Natural killer cell treated with Interleukin-12 subunit alpha and Interleukin-12 subunit beta and Interleukin-15 and Interleukin-18, amount 100 ng/mL, for 72 hours (primary cell): ENCODE data around the gene TAGLN. TPM values are rescaled to one million over a fixed set of nuclear protein-coding genes. Genes with fewer than 3 reads are reported as not detected.

Experiments used
- total RNA-seq, 2 donors: library from RNA; stranded (reverse); gene quantifications; one replicate each; pipeline ENCODE4 v1.2.3, GENCODE V29; 2022

Gene TAGLN
- total RNA-seq, 2 donors from 2014 or later, result 4.8 to 7.4 TPM

Other genes starting within 250 kb of the TAGLN start
- 100 to 1,000 TPM in 1 of 2 donors, 10 to 100 TPM in 1; 88.7 to 111 TPM for gene SIK3, start 100.9 kb upstream of the TAGLN start, total RNA-seq
- 10 to 100 TPM; 60.6 to 76.7 TPM for gene PAFAH1B2, start 55.1 kb upstream of the TAGLN start, total RNA-seq
- gene SIDT2, start 20.6 kb upstream of the TAGLN start, total RNA-seq, result 10 to 100 TPM; 23.1 to 30.3 TPM
- 100 to 1,000 TPM; 140 to 206 TPM for gene PCSK7, start 32.7 kb downstream of the TAGLN start, total RNA-seq
- 10 to 100 TPM; 18.9 to 21.6 TPM for gene RNF214, start 33.3 kb downstream of the TAGLN start, total RNA-seq
- 1 to 10 TPM; 4.2 to 6.9 TPM for gene BACE1-AS, start 92.0 kb downstream of the TAGLN start, total RNA-seq
- under 1 TPM; 0.21 to 0.89 TPM for gene BACE1, start 116.9 kb downstream of the TAGLN start, total RNA-seq
- 10 to 100 TPM; 30.1 to 60.8 TPM for gene CEP164, start 128.5 kb downstream of the TAGLN start, total RNA-seq